ENCODE measurements around the gene CENPH. TPM values are rescaled to one million over a fixed set of nuclear protein-coding genes. Genes with fewer than 3 reads are reported as not detected.
"Not testable (repeated sequence)": the region's sequence is repeated elsewhere in the genome, so short reads cannot be mapped to it uniquely, and the experiment has no call there.

CENPH gene
- total RNA-seq (6.0 TPM), polyA plus RNA-seq (1 to 10 TPM; 5.6 to 9.3 (median 6.3) TPM)

GRCh38 chr5:69189162-69190086, at the start of gene CENPH:
Gene CENPH (plus strand): TSS chr5:69189583. CDS start chr5:69189635, 52 bp downstream.
- Mint-ChIP-seq H3K27ac (peak within 1 kb of the TSS; percentile 76 to 94 (median 92)), H3K27me3 (peaks cover 4% of the 10 kb centered on the region), H3K36me3 (no peaks in the 10 kb centered on the region), H3K4me1 (peaks cover 3 to 22% (median 10%) of the 10 kb centered on the region in 4 donors), H3K9me3 (no peaks in the 10 kb centered on the region), H3K4me3 (peak within 1 kb of the TSS; percentile 93 to 99 (median 94))
- ATAC-seq (ENCODE audit: low read depth in 2 of 2), result peak; percentile 94 to 96
- Histone ChIP-seq H3K4me3 (ENCODE audit: low read depth, low read length) (peak within 1 kb of the TSS; percentile 97), H3K4me1 (ENCODE audit: control insufficient read depth, insufficient read depth, low read length, poor library complexity, severe bottlenecking) (peaks cover 14% of the 10 kb centered on the region), H3K27me3 (ENCODE audit: control insufficient read depth, insufficient read depth, low read length) (no peaks in the 10 kb centered on the region), H3K27ac (ENCODE audit: insufficient read depth, low read length, poor library complexity, severe bottlenecking) (peak within 1 kb of the TSS; percentile 80), H3K36me3 (ENCODE audit: control insufficient read depth, insufficient read depth, low read length) (no peaks in the 10 kb centered on the region), H3K9me3 (ENCODE audit: control insufficient read depth in 2 of 2, low read length in 2 of 2) (no peaks in the 10 kb centered on the region)
- DNase-seq, result peak; percentile 88 to 92 (median 91)

GRCh38 chr5:69140239-69140638, 49.1 kb upstream of the CENPH start:
- H3K9me3 Mint-ChIP-seq; H3K4me3 ChIP-seq (ENCODE audit: low read depth, low read length); H3K27me3 Mint-ChIP-seq; H3K4me1 ChIP-seq (ENCODE audit: control insufficient read depth, insufficient read depth, low read length, poor library complexity, severe bottlenecking); H3K36me3 Mint-ChIP-seq; DNase-seq; ATAC-seq (ENCODE audit: low read depth in 2 of 2); H3K27ac ChIP-seq (ENCODE audit: insufficient read depth, low read length, poor library complexity, severe bottlenecking); H3K36me3 ChIP-seq (ENCODE audit: control insufficient read depth, insufficient read depth, low read length); H3K27me3 ChIP-seq (ENCODE audit: control insufficient read depth, insufficient read depth, low read length); H3K4me1 Mint-ChIP-seq; H3K9me3 ChIP-seq (ENCODE audit: control insufficient read depth in 2 of 2, low read length in 2 of 2); H3K4me3 Mint-ChIP-seq; H3K27ac Mint-ChIP-seq: not testable (repeated sequence)

- peaks cover 0 to 9% (median 1%) of the 10 kb centered on the region in 4 donors for H3K4me1 Mint-ChIP-seq
- DNase-seq (no peak), ATAC-seq (ENCODE audit: low read depth in 2 of 2) (no peak)
- no peak overlapping the region for H3K4me3 Mint-ChIP-seq
- Histone ChIP-seq H3K4me3 (ENCODE audit: low read depth, low read length) (no peak overlapping the region), H3K9me3 (ENCODE audit: control insufficient read depth in 2 of 2, low read length in 2 of 2) (peaks cover 0 to 3% of the 10 kb centered on the region in 2 experiments), H3K4me1 (ENCODE audit: control insufficient read depth, insufficient read depth, low read length, poor library complexity, severe bottlenecking) (no peaks in the 10 kb centered on the region), H3K27ac (ENCODE audit: insufficient read depth, low read length, poor library complexity, severe bottlenecking) (no peak overlapping the region), H3K36me3 (ENCODE audit: control insufficient read depth, insufficient read depth, low read length) (no peaks in the 10 kb centered on the region), H3K27me3 (ENCODE audit: control insufficient read depth, insufficient read depth, low read length) (no peaks in the 10 kb centered on the region)
- H3K36me3 Mint-ChIP-seq, result no peaks in the 10 kb centered on the region
- no peaks in the 10 kb centered on the region for H3K27me3 Mint-ChIP-seq
- no peak overlapping the region for H3K27ac Mint-ChIP-seq
- H3K9me3 Mint-ChIP-seq, result peaks cover 0 to 10% (median 3%) of the 10 kb centered on the region in 7 donors
Measured at GRCh38 chr5:69140827-69141226, 48.6 kb upstream of the CENPH start.

- H3K27ac ChIP-seq (ENCODE audit: insufficient read depth, low read length, poor library complexity, severe bottlenecking); H3K4me1 ChIP-seq (ENCODE audit: control insufficient read depth, insufficient read depth, low read length, poor library complexity, severe bottlenecking); H3K9me3 ChIP-seq (ENCODE audit: control insufficient read depth in 2 of 2, low read length in 2 of 2); H3K27me3 Mint-ChIP-seq; H3K4me1 Mint-ChIP-seq; H3K4me3 Mint-ChIP-seq; DNase-seq; H3K36me3 Mint-ChIP-seq; H3K36me3 ChIP-seq (ENCODE audit: control insufficient read depth, insufficient read depth, low read length); H3K27me3 ChIP-seq (ENCODE audit: control insufficient read depth, insufficient read depth, low read length); H3K9me3 Mint-ChIP-seq; H3K4me3 ChIP-seq (ENCODE audit: low read depth, low read length); ATAC-seq (ENCODE audit: low read depth in 2 of 2): not testable (repeated sequence)
- H3K27ac Mint-ChIP-seq, result peak overlapping the region in 1 of 3 donors; percentile 34
Measured at GRCh38 chr5:69148576-69148975, 40.8 kb upstream of the CENPH start.

- H3K36me3 ChIP-seq (ENCODE audit: control insufficient read depth, insufficient read depth, low read length), result no peaks in the 10 kb centered on the region
- no peak overlapping the region for H3K4me3 Mint-ChIP-seq
- no peaks in the 10 kb centered on the region for H3K4me1 ChIP-seq (ENCODE audit: control insufficient read depth, insufficient read depth, low read length, poor library complexity, severe bottlenecking)
- H3K4me1 Mint-ChIP-seq, result no peaks in the 10 kb centered on the region
- no peaks in the 10 kb centered on the region for H3K36me3 Mint-ChIP-seq
- DNase-seq (no peak), ATAC-seq (ENCODE audit: low read depth in 2 of 2) (no peak)
- H3K9me3 ChIP-seq (ENCODE audit: control insufficient read depth in 2 of 2, low read length in 2 of 2), result no peaks in the 10 kb centered on the region
- no peak overlapping the region for H3K27ac Mint-ChIP-seq
- no peak overlapping the region for H3K27ac ChIP-seq (ENCODE audit: insufficient read depth, low read length, poor library complexity, severe bottlenecking)
- peaks cover 0 to 3% (median 0%) of the 10 kb centered on the region in 7 donors for H3K9me3 Mint-ChIP-seq
- H3K4me3 ChIP-seq (ENCODE audit: low read depth, low read length), result no peak overlapping the region
- H3K27me3 Mint-ChIP-seq, result no peaks in the 10 kb centered on the region
- H3K27me3 ChIP-seq (ENCODE audit: control insufficient read depth, insufficient read depth, low read length), result no peaks in the 10 kb centered on the region
Measured at GRCh38 chr5:69148981-69149675, 40.3 kb upstream of the CENPH start.

GRCh38 chr5:69149676-69150010, 39.7 kb upstream of the CENPH start:
- Mint-ChIP-seq H3K27me3 (no peaks in the 10 kb centered on the region), H3K27ac (no peak overlapping the region), H3K4me1 (no peaks in the 10 kb centered on the region), H3K9me3 (peaks cover 0 to 3% (median 0%) of the 10 kb centered on the region in 7 donors), H3K36me3 (no peaks in the 10 kb centered on the region), H3K4me3 (no peak overlapping the region)
- no peaks in the 10 kb centered on the region for H3K4me1 ChIP-seq (ENCODE audit: control insufficient read depth, insufficient read depth, low read length, poor library complexity, severe bottlenecking)
- DNase-seq, result no peak
- no peak for ATAC-seq (ENCODE audit: low read depth in 2 of 2)
- no peaks in the 10 kb centered on the region for H3K9me3 ChIP-seq (ENCODE audit: control insufficient read depth in 2 of 2, low read length in 2 of 2)
- H3K36me3 ChIP-seq (ENCODE audit: control insufficient read depth, insufficient read depth, low read length), result no peaks in the 10 kb centered on the region
- H3K27ac ChIP-seq (ENCODE audit: insufficient read depth, low read length, poor library complexity, severe bottlenecking), result no peak overlapping the region
- H3K4me3 ChIP-seq (ENCODE audit: low read depth, low read length), result no peak overlapping the region
- H3K27me3 ChIP-seq (ENCODE audit: control insufficient read depth, insufficient read depth, low read length), result no peaks in the 10 kb centered on the region

- H3K27me3 ChIP-seq (ENCODE audit: control insufficient read depth, insufficient read depth, low read length), result no peaks in the 10 kb centered on the region
- no peak overlapping the region for H3K27ac Mint-ChIP-seq
Measured at GRCh38 chr5:69152731-69153130, 36.7 kb upstream of the CENPH start.

More at GRCh38 chr5:69152731-69153130, 36.7 kb upstream of the CENPH start:
- H3K4me3 Mint-ChIP-seq, result no peak overlapping the region
- Histone ChIP-seq H3K36me3 (ENCODE audit: control insufficient read depth, insufficient read depth, low read length) (no peaks in the 10 kb centered on the region), H3K27ac (ENCODE audit: insufficient read depth, low read length, poor library complexity, severe bottlenecking) (no peak overlapping the region), H3K4me3 (ENCODE audit: low read depth, low read length) (no peak overlapping the region), H3K4me1 (ENCODE audit: control insufficient read depth, insufficient read depth, low read length, poor library complexity, severe bottlenecking) (no peaks in the 10 kb centered on the region), H3K9me3 (ENCODE audit: control insufficient read depth in 2 of 2, low read length in 2 of 2) (no peaks in the 10 kb centered on the region)
- H3K27me3 Mint-ChIP-seq, result no peaks in the 10 kb centered on the region
- peaks cover 0 to 2% (median 0%) of the 10 kb centered on the region in 7 donors for H3K9me3 Mint-ChIP-seq
- DNase-seq (no peak), ATAC-seq (ENCODE audit: low read depth in 2 of 2) (no peak)
- no peaks in the 10 kb centered on the region for H3K36me3 Mint-ChIP-seq
- no peaks in the 10 kb centered on the region for H3K4me1 Mint-ChIP-seq

All from CD4-positive, CD25-positive, alpha-beta regulatory T cell (primary cell).